Islet of Langerhans (tissue), 1 donor: ENCODE data around the gene ST3GAL4.
"Not testable (repeated sequence)": the region's sequence is repeated elsewhere in the genome, so short reads cannot be mapped to it uniquely, and the experiment has no call there.

Experiments
- FAIRE-seq: peaks from one replicate; lab custom pipeline; 2011; peaks lifted over from hg19 to GRCh38; lab: Jason Lieb, UNC

ST3GAL4 gene

DNA sequence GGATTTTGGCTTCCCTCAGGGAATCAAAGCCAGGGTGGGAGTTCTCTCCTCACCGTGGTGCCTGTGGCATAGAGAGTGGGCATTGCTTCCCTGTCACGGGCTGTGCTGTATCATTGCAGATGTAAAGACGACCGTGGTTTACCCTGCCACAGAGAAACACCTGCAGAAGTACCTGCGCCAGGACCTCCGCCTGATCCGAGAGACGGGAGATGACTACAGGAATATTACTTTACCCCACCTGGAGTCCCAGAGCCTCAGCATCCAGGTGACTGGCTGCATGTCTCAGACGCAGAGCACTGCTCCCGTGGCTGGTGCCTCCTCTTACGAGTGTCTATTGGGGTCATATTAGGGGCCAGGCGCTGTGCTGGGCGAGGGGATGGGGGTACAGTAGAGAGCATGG, 24.2 kb upstream of the ST3GAL4 start:
- no peak for FAIRE-seq

DNA sequence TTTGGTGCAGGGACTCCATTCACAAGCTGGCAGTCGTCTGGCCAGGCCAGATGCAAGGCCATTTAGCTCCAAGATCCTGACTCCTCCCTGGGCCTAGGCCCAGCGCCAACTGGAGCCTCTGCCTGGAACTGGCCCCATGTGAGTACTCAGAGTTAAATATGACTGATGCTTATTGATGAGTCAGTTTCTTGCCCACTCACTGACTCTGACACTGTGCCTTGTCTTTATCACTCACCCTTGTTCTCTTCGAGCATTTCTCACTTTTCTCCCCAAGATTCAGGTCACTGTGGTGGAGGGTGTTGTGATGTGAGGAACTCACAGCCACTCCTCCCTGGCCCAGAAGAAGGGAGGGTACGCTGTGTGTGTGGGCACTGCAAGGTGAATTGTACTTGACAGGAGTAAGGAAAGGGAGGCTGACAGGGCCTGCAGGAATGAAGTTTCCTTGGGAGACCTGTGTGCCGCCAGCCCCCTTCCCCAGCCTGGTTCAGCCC, 23.2 kb upstream of the ST3GAL4 start:
- FAIRE-seq = no peak

DNA sequence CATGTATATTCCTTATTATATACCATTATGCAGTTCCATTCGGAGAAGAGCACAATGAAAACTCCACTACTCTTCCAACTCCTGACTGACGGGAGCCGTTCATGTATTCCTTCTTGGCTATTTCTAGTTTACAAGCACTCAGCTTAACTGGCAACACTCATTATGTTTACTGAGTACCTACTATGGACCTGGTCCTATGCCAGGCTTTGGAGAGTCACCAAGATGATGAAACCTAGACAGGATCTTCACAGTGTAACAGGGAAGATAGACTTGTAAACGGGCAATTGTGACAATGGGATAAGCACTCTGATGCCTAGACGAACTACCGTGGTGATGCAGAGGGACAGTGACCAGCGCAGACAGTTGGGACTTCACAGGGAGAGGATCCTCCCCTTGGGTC, 22.3 kb upstream of the ST3GAL4 start:
- no peak for FAIRE-seq

DNA sequence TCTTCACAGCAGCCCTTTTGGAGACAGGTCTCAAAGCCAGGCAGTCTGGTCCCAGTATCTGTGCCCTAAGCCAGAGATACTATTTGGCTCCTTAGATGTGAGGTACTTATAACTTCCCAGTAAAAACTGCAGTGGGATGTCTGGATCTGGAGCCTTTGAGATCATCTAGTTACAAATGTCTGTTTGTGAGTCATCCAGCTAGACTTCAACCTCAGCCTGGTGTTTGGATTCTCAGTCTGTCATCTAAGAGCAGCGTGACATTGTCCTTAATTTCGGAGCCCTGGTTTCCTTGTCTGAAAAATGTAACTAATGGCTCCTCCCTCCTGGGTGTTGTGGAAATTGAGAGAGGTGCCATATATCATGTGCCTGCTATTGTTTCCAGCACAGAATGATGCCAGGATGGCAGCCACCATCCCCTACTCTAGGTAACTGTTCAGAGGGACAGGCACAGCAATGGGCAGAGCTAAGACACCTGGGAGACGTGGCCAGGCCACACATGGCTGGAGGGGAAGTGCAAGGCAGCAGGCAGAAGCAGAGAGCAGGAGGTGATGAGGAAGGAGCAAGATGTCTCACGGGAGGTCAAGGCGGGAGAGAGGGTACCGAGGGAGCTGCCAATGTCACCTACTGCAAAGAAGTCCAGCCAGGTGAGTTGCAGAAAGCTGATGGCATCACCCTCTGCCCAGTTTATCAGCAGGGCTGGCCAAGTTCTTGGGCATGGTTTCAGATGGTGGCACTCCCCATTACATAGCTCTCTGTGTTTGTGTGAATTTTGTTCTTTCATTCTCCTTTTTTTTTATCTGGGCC, 20.6 kb upstream of the ST3GAL4 start:
- FAIRE-seq = no peak

DNA sequence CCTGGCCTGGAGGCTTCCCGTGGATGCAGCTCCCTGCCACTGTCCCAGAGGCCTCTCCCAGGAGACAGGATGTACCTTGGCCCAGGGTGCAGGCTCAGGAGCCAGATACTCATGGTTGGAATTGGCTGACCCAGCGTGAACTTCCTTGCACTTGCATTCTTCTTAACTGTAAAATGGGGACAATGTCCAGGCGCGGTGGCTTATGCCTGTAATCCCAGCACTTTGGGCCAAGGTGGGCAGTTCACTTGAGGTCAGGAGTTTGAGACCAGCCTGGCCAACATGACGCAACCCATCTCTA, 20.1 kb upstream of the ST3GAL4 start:
- FAIRE-seq = no peak

DNA sequence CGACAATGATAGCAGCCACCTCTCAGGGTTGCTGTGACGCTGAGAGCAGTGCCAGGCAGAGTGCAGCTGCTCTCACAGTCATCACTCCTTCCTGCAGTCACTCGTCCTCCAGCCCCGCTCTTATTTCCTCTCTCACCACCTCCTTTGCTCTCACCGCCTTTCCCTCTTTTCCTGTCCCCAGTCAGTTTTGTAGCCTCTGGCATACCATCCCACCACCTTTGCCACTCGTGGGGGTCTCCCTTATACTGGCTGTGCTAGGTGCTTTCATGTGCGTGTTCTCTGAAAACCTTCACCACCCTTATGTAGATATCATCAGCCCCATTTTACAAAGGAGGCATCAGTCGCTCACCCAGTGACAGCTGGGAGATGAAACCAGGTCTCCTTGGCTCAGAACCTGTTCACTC, 19.3 kb upstream of the ST3GAL4 start:
- FAIRE-seq = no peak

DNA sequence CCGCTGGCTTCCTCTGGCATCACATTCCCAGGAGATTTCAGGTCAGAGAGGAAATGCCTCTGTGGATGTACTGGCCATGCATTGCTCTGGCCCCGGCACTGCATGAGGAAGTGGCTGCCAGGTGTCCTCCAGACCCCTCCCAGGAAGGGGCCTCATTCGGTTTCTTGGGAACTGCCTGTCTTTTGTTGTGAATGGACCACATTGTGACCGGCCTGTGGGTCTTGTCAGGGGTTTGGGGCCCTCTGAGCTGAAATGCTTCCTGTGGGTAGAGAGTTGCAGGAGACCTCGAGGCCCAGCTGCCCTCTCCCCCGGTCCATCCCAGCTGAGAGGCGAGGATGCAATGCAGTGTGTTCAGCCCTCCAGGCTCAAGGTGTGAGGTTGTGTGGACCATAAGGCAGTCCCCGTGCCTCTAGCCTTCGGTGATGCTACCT, 18.8 kb upstream of the ST3GAL4 start:
- FAIRE-seq = no peak

DNA sequence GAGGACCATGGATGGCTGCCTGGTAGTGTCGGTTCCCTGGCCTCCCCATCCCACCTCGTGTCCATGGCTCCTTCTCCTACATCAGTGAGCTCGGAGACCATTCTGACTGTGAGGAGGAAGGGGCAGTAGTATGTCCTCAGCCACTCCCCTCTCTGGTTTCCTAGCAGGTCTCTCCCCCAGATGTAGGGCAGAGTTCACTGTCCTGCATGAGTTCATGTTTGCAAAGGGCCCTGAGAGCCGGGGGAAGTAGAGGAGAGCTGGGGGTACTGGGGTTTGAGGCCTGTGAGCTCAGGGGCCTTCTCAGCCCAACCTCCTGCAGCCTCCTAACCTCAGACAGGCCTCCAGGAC, 18.4 kb upstream of the ST3GAL4 start:
- no peak for FAIRE-seq

DNA sequence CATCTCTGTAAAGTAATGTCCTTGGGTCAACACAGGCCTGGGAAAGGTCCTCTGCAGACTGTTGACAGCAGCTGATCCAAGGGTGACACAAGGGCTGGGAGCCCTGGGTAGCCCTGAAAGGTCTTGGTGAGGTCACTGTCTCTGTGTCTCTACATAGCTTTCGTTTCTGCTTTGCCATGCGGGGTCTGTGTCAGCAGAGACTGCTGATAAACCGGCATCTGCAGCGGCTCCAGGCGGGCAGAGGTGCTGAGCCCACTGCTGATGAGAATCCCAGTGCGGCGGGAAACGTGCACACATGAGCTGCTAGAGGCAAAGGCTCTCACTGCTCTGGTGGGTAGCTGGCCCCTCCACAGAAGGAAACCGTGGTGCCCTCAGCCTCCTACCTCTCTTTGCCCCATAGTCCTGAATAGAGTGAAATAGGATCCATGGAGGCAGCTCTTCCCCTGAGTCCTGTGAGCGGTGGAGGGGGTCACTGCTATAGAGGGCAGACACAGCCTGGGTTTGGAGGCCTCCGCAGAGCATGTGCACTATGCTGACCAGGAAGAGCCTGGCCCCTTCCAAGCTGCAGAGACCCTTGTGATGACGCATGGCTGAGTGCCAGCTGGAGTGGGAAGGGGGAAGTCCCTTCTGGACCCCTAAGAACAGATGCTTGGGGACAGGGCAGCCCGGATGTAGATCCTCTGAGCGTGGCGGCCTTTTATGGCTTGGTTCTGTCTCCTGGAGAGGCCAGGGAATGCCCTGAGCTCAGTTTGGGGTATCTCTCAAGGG, 17.8 kb upstream of the ST3GAL4 start:
- FAIRE-seq = no peak

DNA sequence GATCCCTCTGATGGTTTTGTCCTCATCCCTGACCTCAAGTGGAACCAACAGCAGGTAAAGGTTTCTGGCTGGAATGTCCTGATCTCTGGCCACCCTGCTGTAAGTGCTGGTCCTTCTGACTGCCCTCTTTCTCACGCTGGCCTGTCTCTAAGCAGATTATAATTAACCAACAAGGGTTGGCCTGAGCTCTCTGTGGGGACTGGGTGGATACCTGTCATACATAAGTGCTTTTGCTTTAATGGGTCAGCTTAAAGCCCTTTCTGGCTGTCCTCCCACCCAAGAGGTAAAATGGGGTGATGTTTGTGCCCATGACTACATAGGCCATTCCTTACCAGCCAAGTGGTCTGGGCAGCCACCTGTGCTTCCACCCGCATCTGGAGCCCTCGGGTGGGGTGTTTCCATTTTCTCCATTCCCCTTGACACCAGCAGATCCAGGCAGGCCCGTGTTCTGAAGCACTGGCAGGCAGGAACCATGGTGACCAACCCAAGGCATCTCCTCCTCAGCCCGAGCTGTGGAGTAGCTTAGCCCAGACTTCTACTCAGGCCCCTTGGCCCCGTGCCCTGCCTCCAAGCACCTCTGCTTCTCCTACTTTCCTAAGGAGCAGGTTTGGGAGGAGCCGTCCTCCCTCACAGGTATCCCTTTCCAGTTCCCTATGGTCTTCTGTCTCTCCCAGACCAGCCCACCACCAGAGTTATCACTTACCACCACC, 17.0 kb upstream of the ST3GAL4 start:
- FAIRE-seq = no peak

DNA sequence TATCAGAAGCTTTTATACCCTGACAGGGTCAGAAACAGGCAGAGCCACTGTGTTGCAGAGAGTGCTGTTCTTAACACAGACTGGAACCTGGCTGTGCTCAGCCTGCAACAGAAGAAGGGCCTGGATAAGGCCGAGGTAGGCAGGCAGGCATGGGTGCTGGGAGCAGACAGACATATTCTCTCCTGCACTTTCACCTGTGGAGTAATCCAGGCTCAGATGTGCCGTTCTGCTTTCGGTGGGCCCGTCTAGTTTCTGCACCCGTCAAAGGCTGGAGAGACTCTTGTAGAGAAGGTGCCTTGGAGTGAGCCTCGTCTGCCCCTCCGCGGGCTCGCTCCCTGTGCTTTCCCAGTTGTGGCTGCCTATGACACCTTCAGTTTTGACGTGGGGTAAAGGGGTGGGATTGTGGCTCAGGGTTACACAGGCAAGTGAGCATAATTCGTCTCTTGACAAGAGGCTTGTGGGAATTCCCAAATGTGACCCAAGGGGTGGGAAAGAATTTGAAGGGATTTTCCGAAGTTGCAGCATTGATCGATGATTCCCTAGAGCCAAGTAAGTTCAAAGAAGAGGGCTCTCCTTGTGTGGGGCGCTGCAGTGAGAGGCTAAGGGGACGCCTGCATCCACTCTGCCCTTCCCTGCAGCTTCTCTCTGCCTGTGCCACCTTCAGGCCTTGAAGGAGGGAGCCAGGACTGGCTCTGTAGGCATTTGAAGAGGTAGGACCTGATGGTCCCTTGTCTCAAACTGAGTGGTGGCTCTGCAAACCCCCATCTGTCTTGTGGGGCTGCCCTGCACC, 16.2 kb upstream of the ST3GAL4 start:
- no peak for FAIRE-seq

DNA sequence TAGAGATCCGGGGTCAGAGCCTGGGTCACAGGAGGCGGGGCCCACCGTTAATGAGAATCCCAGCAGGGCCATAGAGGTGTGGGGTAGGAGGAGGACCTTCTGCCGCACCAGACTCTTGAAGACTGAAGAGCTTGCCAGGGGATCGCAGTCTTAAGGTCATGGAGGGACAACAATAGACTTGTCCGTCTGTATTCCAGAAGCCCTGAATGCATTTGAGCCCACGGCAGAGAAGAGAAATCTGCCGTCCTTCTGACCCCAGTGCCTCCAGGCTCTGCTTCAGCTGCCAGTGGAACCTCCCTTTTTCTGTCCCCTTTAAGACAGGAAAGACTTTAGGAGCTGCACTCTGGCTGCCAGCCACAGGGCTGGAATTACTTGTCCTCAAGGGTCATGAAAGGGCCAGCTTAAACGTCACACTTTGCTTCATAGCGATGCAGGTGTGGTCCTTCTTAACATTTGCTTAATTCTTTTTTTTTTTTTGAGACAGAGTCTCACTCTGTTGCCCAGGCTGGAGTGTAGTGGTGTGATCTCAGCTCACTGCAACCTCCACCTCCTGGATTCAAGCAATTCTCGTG, 15.5 kb upstream of the ST3GAL4 start:
- FAIRE-seq = no peak

DNA sequence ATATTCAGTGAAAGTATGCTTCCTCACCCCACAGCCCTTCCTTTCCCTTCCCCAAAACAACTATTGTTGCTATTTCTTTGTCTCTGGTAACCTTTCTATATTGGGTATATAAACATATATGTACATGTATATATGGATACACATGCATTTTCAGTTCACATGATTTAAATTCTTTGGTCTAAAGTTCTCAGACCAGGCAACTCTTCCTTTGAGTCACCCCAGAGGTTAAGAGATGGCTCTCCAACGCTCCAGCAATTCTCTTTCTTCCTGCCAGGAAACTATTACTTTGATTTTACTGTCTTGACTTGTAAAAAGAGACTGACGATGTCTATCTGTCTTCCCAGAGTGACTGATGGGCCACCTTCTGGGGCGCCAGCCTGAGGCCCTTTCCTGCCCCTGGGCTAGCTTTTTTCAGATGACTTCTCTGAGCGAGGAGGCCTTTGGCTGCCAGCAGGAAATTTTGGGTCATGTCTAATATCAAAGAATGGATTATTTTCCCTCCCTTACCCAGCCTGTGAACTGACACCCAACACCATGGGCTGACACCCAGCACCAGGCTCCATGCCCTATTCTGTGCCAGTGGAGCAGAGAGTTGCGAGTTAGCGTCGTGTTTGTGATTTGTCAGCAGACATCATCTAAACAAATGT, 14.4 kb upstream of the ST3GAL4 start:
- no peak for FAIRE-seq

DNA sequence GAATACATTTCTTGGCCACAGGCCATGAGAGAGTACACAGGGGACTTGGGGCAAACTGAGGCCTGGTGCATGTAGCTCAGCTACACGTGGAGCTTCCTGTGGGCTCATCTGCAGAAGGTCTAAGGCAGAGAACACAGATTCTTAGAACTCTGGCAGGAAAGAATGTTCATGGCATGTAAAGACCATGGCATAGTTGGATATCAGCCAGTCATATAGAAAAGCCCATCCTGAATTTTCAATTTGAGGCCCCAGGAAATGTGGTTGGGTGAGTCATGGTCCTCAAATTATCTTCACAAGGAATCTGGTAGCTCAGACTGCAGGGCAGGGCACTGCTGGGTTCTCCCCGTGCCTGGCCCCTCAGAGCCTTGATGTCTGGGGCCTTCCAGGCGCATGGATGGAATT, 13.7 kb upstream of the ST3GAL4 start:
- FAIRE-seq = no peak

DNA sequence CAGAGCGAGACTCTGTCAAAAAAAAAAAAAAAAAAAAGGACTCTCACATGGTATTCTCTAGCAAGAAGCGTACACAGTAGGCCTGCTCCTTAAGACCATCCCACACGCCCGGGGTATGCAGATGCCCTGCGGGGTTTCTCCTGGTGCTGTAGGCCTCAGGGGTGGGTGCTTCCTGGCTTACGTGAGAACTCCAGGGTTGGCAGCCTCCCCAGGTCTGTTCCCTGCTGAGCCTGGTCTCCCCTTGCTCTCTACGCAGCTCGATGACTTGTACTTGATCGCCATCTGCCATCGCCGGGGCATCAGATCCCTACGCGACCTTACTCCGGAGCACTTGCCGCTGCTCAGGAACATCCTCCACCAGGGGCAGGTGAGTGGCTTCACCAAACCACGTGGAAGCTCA, 12.4 kb upstream of the ST3GAL4 start:
- no peak for FAIRE-seq

DNA sequence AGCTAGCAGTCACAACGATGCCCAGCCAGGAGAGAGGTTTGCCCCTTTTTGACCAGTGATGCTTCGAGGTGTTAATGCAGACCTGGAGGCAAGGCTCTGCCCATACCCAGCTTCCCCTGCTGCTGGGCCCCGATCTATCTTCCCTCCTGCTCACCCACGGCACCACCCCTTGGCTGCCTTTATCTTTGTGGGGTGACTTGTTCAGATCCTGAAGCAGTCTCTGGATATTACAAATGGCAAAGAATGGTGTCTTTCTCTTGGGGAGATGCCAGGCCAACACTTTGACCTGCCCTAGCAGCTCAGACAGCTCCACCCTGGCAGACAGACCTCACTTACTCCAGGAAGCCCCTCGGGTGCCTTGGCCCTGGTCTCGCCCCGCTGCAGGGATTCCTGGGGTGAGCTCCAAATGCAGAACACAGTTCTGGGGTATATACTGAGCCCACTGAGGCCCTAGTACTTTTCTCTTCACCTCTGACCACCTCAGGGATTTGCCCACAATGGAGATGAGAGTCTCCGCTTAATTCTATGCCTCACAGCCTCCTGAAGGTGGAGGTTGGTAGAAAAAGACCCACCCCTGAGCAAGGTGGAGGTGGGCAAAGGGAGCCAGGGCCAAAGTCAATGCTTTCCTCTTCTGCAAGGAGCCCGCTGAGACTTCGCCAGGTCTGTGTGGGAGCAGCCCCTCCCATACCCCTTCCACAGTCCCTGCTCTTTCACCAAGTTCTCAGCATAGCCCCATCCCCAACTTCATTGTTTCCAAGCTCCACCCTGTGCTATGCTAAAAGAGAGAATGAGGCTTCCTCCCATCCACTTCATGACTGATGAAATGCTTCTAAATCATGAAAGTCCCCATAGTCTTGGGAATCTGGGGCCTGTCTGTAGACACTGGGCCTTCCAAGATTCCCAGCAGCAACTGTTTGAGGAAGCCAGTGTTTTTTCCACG, 11.1 kb upstream of the ST3GAL4 start:
- FAIRE-seq = no peak

DNA sequence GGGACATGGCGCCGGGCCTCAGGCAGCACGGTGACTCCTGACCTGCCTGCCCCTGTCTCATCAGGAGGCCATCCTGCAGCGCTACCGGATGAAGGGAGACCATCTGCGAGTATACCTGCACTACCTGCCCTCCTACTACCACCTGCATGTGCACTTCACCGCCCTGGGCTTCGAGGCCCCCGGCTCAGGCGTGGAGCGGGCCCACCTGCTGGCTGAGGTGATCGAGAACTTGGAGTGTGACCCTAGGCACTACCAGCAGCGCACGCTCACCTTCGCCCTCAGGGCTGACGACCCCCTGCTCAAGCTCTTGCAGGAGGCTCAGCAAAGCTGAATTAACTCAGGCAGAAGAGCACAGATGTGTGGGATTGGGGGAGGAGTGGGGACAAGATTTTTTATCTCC, 10.2 kb upstream of the ST3GAL4 start:
- FAIRE-seq = no peak

DNA sequence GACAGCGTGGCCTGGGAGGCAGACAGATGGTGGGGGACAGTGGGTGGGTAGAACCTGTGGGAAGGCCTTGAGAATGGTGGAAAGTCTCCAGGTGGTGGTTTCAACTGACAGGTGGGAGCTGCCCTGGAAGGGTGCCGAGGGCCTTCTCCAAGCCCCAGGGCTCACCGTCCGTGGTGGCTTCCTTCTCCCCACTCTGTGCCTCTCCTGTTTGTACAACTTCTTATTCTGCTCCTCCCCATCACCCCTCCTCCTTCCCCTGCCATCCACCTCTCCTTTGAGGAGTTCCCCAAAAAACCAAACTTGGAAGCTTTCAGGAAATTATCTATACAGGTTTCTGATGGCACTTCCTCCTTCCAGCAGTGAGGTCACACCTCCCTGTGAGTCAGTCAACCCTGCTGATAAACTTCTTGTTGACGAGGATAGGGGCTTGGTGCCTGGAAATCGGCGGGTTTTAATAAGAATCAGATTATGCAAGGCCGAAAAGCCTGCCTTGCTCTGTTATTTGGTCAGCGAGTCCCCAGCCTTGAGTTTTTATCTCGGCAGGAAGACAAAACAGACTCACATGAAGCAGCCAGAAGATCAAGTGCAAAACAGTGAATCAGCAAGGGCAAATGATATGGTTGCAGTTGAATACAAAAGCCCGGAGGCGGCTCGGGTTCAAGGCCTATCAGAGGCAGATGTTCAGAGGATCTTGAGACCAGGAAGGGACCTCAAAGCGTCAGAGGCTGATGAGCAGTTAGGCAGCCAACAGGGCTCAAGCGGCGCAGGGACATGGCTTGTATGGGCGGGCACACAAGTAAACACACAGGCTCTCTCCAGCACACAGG, 9.5 kb upstream of the ST3GAL4 start:
- no peak for FAIRE-seq

DNA sequence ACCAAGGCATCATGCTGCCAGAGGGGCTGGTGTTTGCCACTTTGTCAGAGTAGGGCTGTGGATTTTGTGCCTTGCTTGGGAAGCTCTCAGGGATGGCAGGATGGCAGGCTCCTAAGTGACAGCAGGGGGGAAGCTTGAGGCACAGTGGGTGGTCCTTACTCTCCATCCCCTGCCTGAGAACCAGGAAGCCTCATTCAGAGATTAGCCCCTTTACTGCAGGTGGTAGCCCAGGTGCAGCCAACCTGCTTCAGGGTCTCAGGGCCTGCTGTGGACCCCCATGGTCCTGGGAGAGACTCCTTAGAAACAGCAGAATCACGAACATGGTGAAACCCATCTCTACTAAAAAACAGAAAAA, 8.9 kb upstream of the ST3GAL4 start:
- no peak for FAIRE-seq

DNA sequence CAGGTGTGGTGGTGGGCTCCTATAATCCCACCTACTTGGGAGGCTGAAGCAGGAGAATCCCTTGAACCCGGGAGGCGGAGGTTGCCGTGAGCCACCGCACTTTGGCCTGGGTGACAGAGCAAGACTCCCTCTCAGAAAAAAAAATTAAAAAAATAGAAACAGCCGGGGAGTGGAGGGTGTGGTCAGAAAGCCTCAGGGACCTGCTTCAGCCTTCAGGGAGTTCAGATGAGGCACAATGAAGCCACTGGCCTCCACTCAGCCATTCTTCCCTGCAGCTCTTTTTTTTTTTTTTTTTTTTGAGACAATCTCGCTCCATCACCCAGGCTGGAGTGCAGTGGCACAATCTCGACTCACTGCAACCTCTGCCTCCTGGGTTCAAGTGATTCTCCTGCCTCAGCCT, 8.5 kb upstream of the ST3GAL4 start:
- FAIRE-seq = not testable (repeated sequence)
